NB4 (cell line): ENCODE data around the gene FREM1.

Experiments used
- CTCF ChIP-seq: IDR thresholded peaks from one replicate; pipeline ENCODE4 v1.5.1; 2012; ENCODE audit warnings: low read depth, low read length
- POLR2A ChIP-seq: IDR thresholded peaks from 2 replicates; pipeline ENCODE4 v1.6.1; 2011; ENCODE audit warnings: mild to moderate bottlenecking; ENCODE audit not compliant: insufficient read length; ENCODE audit errors: extremely low read depth

GRCh38 chr9:14957109-14957508 is 46.9 kb upstream of the FREM1 start:
- TF ChIP-seq POLR2A (no peak), CTCF (no peak)
